SK-N-SH (cell line): ENCODE data around the gene NCDN. TPM values are rescaled to one million over a fixed set of nuclear protein-coding genes. Genes with fewer than 3 reads are reported as not detected.
"Not testable (repeated sequence)": the region's sequence is repeated elsewhere in the genome, so short reads cannot be mapped to it uniquely, and the experiment has no call there.

Experiments used
- CTCF ChIA-PET: fragments of 300-600, 350-600 bp; formaldehyde crosslinking; extraction: SDS; loops from one replicate; lab custom pipeline; 2021; lab: Yijun Ruan, JAX
- POLR2A ChIA-PET: fragments of 350-600 bp; sonication (Branson Sonifier 250); formaldehyde crosslinking; extraction: SDS; loops from one replicate; lab custom pipeline; 2020; ENCODE audit warnings: antibody characterized with exemption, inconsistent platforms; lab: Yijun Ruan, JAX
- DNase-seq: peaks from one replicate; pipeline ENCODE4 v3.0.0; 2012
- H2AFZ ChIP-seq: fragments of 200-600 bp; sonication (generic); 2 replicates; pipeline ENCODE4 v1.8.1; 2016; ENCODE audit warnings: antibody characterized with exemption, mild to moderate bottlenecking, low read depth
- H3F3A ChIP-seq: fragments of 200-600 bp; sonication (generic); replicated peaks from 2 replicates; pipeline ENCODE3; 2016; ENCODE audit warnings: antibody characterized with exemption, mild to moderate bottlenecking; ENCODE audit not compliant: insufficient read depth
- H3K27ac ChIP-seq, 2 experiments: fragments of 200-500 bp in 1 of 2; fragments of 200-600 bp in 1 of 2; sonication (Bioruptor generic) in 1 of 2; sonication (generic), shearing (Covaris generic) in 1 of 2; 2 replicates each; pipeline versions ENCODE4 v1.5.1 to v1.6.1; 2014 to 2016; ENCODE audit warnings: low read depth in 2 of 2, inconsistent platforms in 1 of 2, low read length in 1 of 2, mild to moderate bottlenecking in 1 of 2, mixed read lengths in 1 of 2
- H3K27me3 ChIP-seq: fragments of 200-600 bp; sonication (generic), shearing (Covaris generic); 2 replicates; pipeline ENCODE4 v1.6.1; 2016; ENCODE audit warnings: mixed run types; ENCODE audit not compliant: insufficient read depth
- H3K36me3 ChIP-seq, 2 experiments: fragments of 200-500 bp in 1 of 2; fragments of 200-600 bp in 1 of 2; sonication (Bioruptor generic) in 1 of 2; sonication (generic) in 1 of 2; replicated peaks in 1 of 2; 2 replicates each; pipeline versions ENCODE3 to v1.5.1; 2014 to 2016; ENCODE audit warnings: low read length in 1 of 2, mild to moderate bottlenecking in 1 of 2; ENCODE audit not compliant: insufficient read depth in 2 of 2, control insufficient read depth in 1 of 2
- H3K4me1 ChIP-seq, 2 experiments: fragments of 200-500 bp in 1 of 2; fragments of 200-600 bp in 1 of 2; sonication (Bioruptor generic) in 1 of 2; sonication (generic), shearing (Covaris generic) in 1 of 2; 2 replicates each; pipeline versions ENCODE4 v1.5.1 to v1.6.1; 2014 to 2016; ENCODE audit warnings: low read depth in 1 of 2, low read length in 1 of 2, mixed run types in 1 of 2; ENCODE audit not compliant: insufficient read depth in 2 of 2, control insufficient read depth in 1 of 2
- H3K4me2 ChIP-seq: fragments of 200-600 bp; sonication (generic), shearing (Covaris generic); 2 replicates; pipeline ENCODE4 v1.6.1; 2017; ENCODE audit warnings: mixed run types
- H3K4me3 ChIP-seq, 2 experiments: fragments of 200-500 bp in 1 of 2; fragments of 200-600 bp in 1 of 2; sonication (Bioruptor generic) in 1 of 2; sonication (generic), shearing (Covaris generic) in 1 of 2; 2 replicates each; pipeline versions ENCODE4 v1.5.1 to v1.8.1; 2014 to 2016; ENCODE audit warnings: low read depth in 2 of 2, inconsistent platforms in 1 of 2, low read length in 1 of 2, mild to moderate bottlenecking in 1 of 2, mixed read lengths in 1 of 2, moderate library complexity in 1 of 2
- H3K79me2 ChIP-seq: fragments of 200-600 bp; sonication (generic); 2 replicates; pipeline ENCODE4 v1.8.1; 2017; ENCODE audit warnings: mild to moderate bottlenecking; ENCODE audit not compliant: insufficient read depth
- H3K9ac ChIP-seq: fragments of 200-600 bp; sonication (generic); 2 replicates; pipeline ENCODE4 v1.6.1; 2017; ENCODE audit warnings: mixed run types
- H3K9me2 ChIP-seq: fragments of 200-600 bp; sonication (generic); 2 replicates; pipeline ENCODE4 v1.6.1; 2017; ENCODE audit warnings: mixed run types
- H3K9me3 ChIP-seq: fragments of 200-600 bp; sonication (generic); 2 replicates; pipeline ENCODE4 v1.6.1; 2017; ENCODE audit warnings: mixed run types, mild to moderate bottlenecking, moderate library complexity
- H4K20me1 ChIP-seq: fragments of 200-600 bp; sonication (generic); 2 replicates; pipeline ENCODE4 v1.6.1; 2017; ENCODE audit warnings: mild to moderate bottlenecking, mixed run types; ENCODE audit not compliant: insufficient read depth
- CHD2 ChIP-seq: fragments of 150-350 bp; IDR thresholded peaks from 2 replicates; pipeline ENCODE4 v1.6.1; 2018; ENCODE audit warnings: low read length; ENCODE audit not compliant: partially characterized antibody
- EP300 ChIP-seq, 2 experiments: IDR thresholded peaks; 2 replicates each; pipeline versions ENCODE4 v1.4.0 to v1.6.1; 2012; ENCODE audit warnings: borderline replicate concordance in 1 of 2, low read depth in 1 of 2, low read length in 1 of 2
- EZH2phosphoT487 ChIP-seq: fragments of 200-600 bp; sonication (generic); IDR thresholded peaks from 2 replicates; pipeline ENCODE4 v1.6.1; 2017; ENCODE audit warnings: low read depth, mixed run types, mild to moderate bottlenecking, antibody characterized with exemption, moderate library complexity, borderline replicate concordance
- GABPA ChIP-seq: IDR thresholded peaks from 2 replicates; pipeline ENCODE4 v1.4.0; 2012; ENCODE audit warnings: low read depth, mild to moderate bottlenecking
- IRF3 ChIP-seq: fragments of 150-350 bp; IDR thresholded peaks from 2 replicates; pipeline ENCODE4 v1.6.1; 2016; ENCODE audit warnings: mild to moderate bottlenecking, low read depth, low read length
- MEF2A ChIP-seq: IDR thresholded peaks from 2 replicates; pipeline ENCODE4 v1.4.0; 2012; ENCODE audit warnings: low read depth, borderline replicate concordance
- NFIC ChIP-seq: IDR thresholded peaks from 2 replicates; pipeline ENCODE4 v1.4.0; 2012; ENCODE audit warnings: borderline replicate concordance
- RCOR1 ChIP-seq: fragments of 150-350 bp; IDR thresholded peaks from 2 replicates; pipeline ENCODE4 v1.6.1; 2017; ENCODE audit warnings: antibody characterized with exemption, low read length
- REST ChIP-seq: IDR thresholded peaks from 2 replicates; pipeline ENCODE4 v1.6.1; 2012; ENCODE audit warnings: mild to moderate bottlenecking, low read depth, low read length, moderate library complexity
- RFX5 ChIP-seq: IDR thresholded peaks from 2 replicates; pipeline ENCODE4 v1.6.1; 2012; ENCODE audit warnings: mild to moderate bottlenecking, improper control_type of control experiment, low read length
- SIN3A ChIP-seq: IDR thresholded peaks from 2 replicates; pipeline ENCODE4 v1.6.1; 2012; ENCODE audit warnings: low read depth, mild to moderate bottlenecking, low read length, moderate library complexity, borderline replicate concordance
- SMC3 ChIP-seq: IDR thresholded peaks from 2 replicates; pipeline ENCODE4 v1.6.1; 2012; ENCODE audit warnings: low read depth, low read length, improper control_type of control experiment
- TEAD4 ChIP-seq: IDR thresholded peaks from 2 replicates; pipeline ENCODE4 v1.4.0; 2012; ENCODE audit warnings: mild to moderate bottlenecking, borderline replicate concordance; ENCODE audit not compliant: insufficient read depth
- WGBS: methylation state at CpG from one replicate; pipeline ENCODE4 v1.1.6; 2017; ENCODE audit warnings: low lambda C conversion rate; 5-methylcytosine and 5-hydroxymethylcytosine counted together
- polyA plus RNA-seq, 3 experiments: library from polyadenylated mRNA; depleted of rRNA; stranded (reverse); fragments of >200 nt; gene quantifications; 2 replicates each; pipeline ENCODE4 v1.2.3, GENCODE V29; 2012
- TF ChIP-seq, protein P1 (sequence below): fragments of 150-350 bp; IDR thresholded peaks from 2 replicates; pipeline ENCODE4 v1.6.1; 2017; ENCODE audit warnings: antibody characterized with exemption, low read length, low read depth, borderline replicate concordance
- TF ChIP-seq, protein P2 (sequence below): IDR thresholded peaks from 2 replicates; pipeline ENCODE4 v1.4.0; 2012; ENCODE audit warnings: low read depth
- TF ChIP-seq, protein P3 (sequence below): IDR thresholded peaks from 2 replicates; pipeline ENCODE4 v1.4.0; 2012; ENCODE audit warnings: low read depth, borderline replicate concordance
- TF ChIP-seq, protein P4 (sequence below): IDR thresholded peaks from 2 replicates; pipeline ENCODE4 v1.4.0; 2012; ENCODE audit warnings: low read depth, borderline replicate concordance

Gene NCDN
- polyA plus RNA-seq, 1 of the 3 experiments (the other 2 are of a cell fraction) = 38.3 TPM

GRCh38 chr1:35580949-35581388 lies 23.4 kb downstream of the NCDN start:
- no peak overlapping the region for H2AFZ ChIP-seq
- no peaks in the 10 kb centered on the region for H3K79me2 ChIP-seq
- no peaks in the 10 kb centered on the region for H3K36me3 ChIP-seq
- H3K9ac ChIP-seq = no peak overlapping the region
- ChIA-PET POLR2A (interaction anchor here (0.6 kb wide), 1 partner anchor 199 kb away, joined by 3 read pairs; no protein-coding TSS in a partner anchor), CTCF (interaction anchor here (1.1 to 1.6 kb wide), 5 partner anchors 9 to 194 kb away, joined by 4 to 5 read pairs (median 4); no protein-coding TSS in a partner anchor)
- DNase-seq = no peak
- 88% methylated on average over 4 of the region's 4 CpGs for WGBS
- no peaks in the 10 kb centered on the region for H3F3A ChIP-seq
- H3K9me3 ChIP-seq = no peaks in the 10 kb centered on the region
- H3K27ac ChIP-seq = no peak overlapping the region
- no peaks in the 10 kb centered on the region for H4K20me1 ChIP-seq
- no peaks in the 10 kb centered on the region for H3K4me1 ChIP-seq
- H3K4me3 ChIP-seq = no peak overlapping the region
- H3K9me2 ChIP-seq = no peaks in the 10 kb centered on the region
- H3K27me3 ChIP-seq = no peaks in the 10 kb centered on the region
- H3K4me2 ChIP-seq = no peak overlapping the region
- no peak for TF ChIP-seq NFIC
- no peak for TF ChIP-seq RCOR1
- TF ChIP-seq, protein P1, sequence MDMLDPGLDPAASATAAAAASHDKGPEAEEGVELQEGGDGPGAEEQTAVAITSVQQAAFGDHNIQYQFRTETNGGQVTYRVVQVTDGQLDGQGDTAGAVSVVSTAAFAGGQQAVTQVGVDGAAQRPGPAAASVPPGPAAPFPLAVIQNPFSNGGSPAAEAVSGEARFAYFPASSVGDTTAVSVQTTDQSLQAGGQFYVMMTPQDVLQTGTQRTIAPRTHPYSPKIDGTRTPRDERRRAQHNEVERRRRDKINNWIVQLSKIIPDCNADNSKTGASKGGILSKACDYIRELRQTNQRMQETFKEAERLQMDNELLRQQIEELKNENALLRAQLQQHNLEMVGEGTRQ = no peak
- no peak for TF ChIP-seq GABPA
- no peak for TF ChIP-seq REST
- TF ChIP-seq, protein P2, sequence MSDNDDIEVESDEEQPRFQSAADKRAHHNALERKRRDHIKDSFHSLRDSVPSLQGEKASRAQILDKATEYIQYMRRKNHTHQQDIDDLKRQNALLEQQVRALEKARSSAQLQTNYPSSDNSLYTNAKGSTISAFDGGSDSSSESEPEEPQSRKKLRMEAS = no peak
- TF ChIP-seq, protein P3, sequence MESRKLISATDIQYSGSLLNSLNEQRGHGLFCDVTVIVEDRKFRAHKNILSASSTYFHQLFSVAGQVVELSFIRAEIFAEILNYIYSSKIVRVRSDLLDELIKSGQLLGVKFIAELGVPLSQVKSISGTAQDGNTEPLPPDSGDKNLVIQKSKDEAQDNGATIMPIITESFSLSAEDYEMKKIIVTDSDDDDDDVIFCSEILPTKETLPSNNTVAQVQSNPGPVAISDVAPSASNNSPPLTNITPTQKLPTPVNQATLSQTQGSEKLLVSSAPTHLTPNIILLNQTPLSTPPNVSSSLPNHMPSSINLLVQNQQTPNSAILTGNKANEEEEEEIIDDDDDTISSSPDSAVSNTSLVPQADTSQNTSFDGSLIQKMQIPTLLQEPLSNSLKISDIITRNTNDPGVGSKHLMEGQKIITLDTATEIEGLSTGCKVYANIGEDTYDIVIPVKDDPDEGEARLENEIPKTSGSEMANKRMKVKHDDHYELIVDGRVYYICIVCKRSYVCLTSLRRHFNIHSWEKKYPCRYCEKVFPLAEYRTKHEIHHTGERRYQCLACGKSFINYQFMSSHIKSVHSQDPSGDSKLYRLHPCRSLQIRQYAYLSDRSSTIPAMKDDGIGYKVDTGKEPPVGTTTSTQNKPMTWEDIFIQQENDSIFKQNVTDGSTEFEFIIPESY = no peak
- no peak for TF ChIP-seq MEF2A
- no peak for TF ChIP-seq RFX5
- TF ChIP-seq, protein P4, sequence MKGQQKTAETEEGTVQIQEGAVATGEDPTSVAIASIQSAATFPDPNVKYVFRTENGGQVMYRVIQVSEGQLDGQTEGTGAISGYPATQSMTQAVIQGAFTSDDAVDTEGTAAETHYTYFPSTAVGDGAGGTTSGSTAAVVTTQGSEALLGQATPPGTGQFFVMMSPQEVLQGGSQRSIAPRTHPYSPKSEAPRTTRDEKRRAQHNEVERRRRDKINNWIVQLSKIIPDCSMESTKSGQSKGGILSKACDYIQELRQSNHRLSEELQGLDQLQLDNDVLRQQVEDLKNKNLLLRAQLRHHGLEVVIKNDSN = no peak
- TF ChIP-seq IRF3 = no peak
- TF ChIP-seq SMC3 = no peak
- TF ChIP-seq TEAD4 = no peak
- no peak for TF ChIP-seq CHD2
- TF ChIP-seq SIN3A = no peak
- no peak for TF ChIP-seq EP300 (IDR thresholded peaks at IDR 0.05; ENCODE audit: borderline replicate concordance in 1 of 2, low read depth in 1 of 2, low read length in 1 of 2)
- no peak for TF ChIP-seq EZH2phosphoT487

DNA sequence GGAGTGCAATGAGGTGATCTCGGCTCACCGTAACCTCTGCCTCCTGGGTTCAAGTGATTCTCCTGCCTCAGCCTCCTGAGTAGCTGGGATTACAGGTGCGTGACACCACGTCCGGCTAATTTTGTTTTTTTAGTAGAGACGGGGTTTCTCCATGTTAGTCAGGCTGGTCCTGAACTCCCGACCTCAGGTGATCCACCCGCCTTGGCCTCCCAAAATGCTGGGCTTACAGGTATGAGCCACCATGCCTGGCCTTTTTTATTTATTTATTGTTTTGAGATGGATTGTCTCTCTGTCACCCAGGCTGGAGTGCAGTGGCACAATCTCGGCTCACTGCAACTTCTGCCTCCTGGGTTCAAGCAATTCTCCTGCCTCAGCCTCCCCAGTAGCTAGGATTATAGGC lies 24.0 kb downstream of the NCDN start:
- H3F3A ChIP-seq, DNase-seq, H3K4me2 ChIP-seq, H3K9me2 ChIP-seq, H3K36me3 ChIP-seq, H3K27me3 ChIP-seq, H3K27ac ChIP-seq, H2AFZ ChIP-seq, POLR2A ChIA-PET, H3K9ac ChIP-seq, H3K4me3 ChIP-seq, H4K20me1 ChIP-seq, H3K79me2 ChIP-seq, H3K9me3 ChIP-seq, H3K4me1 ChIP-seq: not testable (repeated sequence)
- 94% methylated on average over 9 of the region's 9 CpGs for WGBS
- CTCF ChIA-PET = interaction anchor here (1.3 to 1.6 kb wide), 4 partner anchors 8 to 164 kb away, joined by 4 to 5 read pairs (median 4); no protein-coding TSS in a partner anchor
